SW 1271 (cell line): ENCODE measurements around the gene STBD1.
"Not testable (repeated sequence)": the region's sequence is repeated elsewhere in the genome, so short reads cannot be mapped to it uniquely, and the experiment has no call there.

Source experiments
- DNase-seq, 2 experiments: peaks; one replicate each; lab custom pipeline; 2025; lab: John Stamatoyannopoulos, UW

STBD1 gene

GRCh38 chr4:76283900-76284299, 22.6 kb upstream of the STBD1 start:
- DNase-seq: no peak

DNA sequence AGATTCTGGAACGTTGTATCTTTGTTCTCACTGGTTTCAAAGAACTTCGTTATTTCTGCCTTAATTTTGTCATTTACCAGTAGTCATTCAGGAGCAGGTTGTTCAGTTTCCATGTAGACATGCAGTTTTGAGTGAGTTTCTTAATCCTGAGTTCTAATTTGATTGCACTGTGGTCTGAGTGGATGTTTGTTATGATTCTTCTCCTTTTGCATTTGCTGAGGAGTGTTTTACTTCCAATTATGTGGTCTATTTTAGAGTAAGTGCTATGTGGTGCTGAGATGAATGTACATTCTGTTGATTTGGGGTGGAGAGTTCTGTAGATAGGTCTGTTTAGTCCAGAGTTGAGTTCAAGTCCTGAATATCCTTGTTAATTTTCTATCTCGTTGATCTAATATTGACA, 18.7 kb upstream of the STBD1 start:
- not testable (repeated sequence) for DNase-seq

DNA sequence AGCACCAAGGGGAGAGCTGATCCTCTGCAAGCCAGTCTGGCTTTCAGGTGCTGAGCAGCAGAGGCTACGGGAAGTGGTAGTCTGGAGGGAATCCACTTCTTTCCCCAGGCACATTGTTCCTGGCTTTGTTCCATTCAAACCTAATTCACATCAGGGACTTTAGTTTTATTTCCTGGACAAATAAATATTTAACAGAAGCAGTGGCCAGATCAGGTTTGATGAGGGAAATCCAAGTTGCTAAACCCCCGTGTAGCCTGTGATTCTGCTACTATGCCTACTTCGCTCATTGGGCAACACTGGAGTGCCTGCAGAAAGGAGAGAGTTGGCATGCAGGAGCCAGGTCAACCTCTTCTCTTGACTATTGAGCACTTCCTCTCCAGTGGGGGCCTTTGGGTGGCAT, 13.8 kb upstream of the STBD1 start:
- no peak for DNase-seq

DNA sequence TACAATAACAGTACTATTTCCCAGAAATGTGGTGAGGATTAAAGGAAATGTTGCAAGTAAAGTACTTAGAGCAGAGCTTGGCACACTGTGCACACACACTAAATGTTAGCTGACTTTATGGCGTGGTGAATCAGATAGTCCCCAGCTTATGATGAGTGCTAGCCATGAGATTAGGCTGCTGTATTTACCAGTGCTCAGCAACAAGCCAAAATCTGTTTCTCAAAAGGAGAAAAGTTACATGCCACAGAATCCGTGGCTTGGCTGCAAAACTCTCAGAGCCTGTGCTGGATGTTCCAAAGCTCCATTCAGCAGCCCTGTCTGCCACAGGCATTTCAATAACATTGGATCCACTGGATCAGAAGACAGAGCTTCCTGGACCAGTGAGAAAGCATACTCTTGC, 12.8 kb upstream of the STBD1 start:
- DNase-seq: no peak

DNA sequence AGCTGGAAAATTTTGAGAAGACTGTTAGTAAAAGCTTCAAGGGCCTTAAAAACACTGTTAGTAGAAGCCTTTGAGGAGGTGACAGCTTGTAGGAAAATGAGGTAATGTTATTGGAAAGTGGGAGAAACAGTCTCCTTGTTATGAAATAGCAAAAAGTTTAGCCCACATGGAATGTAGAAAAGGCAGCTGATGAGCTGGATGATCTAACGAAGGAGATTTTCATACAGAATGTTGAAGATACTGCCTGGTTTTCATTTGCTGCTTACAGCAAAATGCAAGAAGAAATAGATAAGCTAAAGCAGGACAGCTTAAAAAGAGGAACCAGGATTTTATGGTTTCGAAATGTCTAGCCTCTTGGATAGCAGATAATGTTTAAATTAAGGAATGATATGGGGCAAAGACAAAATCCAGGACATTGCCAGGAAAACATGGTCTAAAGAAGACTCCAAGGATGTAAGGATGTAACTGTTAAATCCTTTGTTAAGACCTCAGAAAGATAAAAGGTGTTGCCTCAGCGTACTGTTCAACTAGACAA, 10.2 kb upstream of the STBD1 start:
- DNase-seq: no peak

DNA sequence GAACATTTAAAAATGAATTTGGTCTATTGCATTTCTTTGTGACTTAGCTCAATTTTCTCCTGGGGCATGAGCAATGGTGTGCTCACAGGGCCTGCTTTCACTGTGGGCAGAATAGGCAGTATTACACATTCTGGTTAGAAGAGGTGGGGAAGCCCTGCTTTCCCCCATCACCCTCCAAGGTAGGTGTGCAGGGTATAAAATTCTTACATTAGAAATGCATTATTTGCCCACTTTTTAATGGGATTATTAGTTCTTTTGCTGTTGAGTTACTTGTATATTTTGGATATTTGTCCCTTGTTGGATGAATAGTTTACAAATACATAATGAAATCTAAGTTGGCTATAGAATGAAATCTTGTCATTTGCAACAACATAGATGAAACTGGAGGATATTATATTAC, 8.3 kb upstream of the STBD1 start:
- no peak for DNase-seq

- DNase-seq: no peak
These were observed 6.5 kb upstream of the STBD1 start for GRCh38 chr4:76300012-76300411.

- DNase-seq: peak in 1 of 2 experiments; percentile 16
These were observed 5.3 kb upstream of the STBD1 start for GRCh38 chr4:76301068-76301774.

- DNase-seq: no peak
These were observed 4.8 kb upstream of the STBD1 start for GRCh38 chr4:76301775-76302162.

DNA sequence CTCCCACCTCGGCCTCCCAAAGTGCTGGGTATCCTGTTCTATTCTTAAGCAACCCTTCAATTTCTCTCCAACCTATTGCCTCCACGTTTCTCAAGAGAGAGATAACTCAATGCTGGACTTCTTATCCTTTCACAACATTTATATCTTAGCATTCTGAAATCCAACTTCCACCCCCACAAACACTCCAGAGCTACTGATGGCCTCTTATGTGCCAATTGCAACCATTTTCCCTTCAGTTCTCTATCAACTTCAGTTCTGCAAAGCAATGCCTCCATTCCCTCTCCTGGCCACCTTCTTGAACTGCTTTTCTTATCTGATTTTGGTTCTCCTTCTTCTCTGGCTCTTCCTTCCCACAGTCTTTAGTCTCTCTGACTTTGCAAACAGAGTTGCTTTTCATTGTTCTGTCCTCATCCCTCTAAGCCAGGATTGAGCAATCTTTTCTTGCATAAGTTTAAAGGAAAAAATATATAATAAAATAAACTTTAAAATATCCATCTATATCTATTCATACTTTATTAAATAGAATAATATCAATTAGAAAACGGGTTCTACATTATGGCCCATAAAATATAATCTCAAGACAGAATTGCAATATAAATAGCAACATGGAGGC, 3.6 kb upstream of the STBD1 start:
- DNase-seq: peak in 1 of 2 experiments; percentile 1

DNA sequence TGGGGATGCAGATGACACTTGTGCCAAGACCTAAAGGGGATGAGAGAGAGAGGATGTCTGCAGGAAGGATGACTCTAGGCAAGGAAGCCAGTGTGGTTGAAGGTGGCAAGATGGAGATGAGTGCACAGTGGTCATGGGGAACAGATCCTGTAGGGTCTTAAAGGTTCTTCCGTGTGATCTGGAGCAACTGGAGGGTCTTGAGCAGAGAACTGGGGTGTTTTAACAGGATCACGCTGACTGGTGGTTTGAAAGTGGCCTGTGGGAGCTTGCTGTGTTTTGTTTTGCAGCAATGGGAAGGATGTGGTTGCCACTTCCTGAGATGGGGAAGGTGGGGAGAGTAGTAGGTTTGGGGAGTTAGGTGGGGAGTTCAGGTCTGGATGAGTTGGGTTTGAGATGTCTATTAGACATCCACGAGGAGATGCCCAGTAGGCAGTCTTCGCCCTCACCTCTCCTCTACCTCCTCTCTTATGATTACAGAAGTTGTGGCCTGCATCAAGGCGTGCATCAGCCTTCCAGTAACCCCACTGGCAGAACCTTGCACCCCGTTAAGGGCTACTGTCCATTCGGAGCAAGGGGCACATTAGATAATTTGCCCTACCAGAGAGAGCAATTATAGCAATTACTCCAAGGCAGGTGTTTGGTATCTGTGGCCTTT, 1.4 kb upstream of the STBD1 start:
- DNase-seq: no peak

DNA sequence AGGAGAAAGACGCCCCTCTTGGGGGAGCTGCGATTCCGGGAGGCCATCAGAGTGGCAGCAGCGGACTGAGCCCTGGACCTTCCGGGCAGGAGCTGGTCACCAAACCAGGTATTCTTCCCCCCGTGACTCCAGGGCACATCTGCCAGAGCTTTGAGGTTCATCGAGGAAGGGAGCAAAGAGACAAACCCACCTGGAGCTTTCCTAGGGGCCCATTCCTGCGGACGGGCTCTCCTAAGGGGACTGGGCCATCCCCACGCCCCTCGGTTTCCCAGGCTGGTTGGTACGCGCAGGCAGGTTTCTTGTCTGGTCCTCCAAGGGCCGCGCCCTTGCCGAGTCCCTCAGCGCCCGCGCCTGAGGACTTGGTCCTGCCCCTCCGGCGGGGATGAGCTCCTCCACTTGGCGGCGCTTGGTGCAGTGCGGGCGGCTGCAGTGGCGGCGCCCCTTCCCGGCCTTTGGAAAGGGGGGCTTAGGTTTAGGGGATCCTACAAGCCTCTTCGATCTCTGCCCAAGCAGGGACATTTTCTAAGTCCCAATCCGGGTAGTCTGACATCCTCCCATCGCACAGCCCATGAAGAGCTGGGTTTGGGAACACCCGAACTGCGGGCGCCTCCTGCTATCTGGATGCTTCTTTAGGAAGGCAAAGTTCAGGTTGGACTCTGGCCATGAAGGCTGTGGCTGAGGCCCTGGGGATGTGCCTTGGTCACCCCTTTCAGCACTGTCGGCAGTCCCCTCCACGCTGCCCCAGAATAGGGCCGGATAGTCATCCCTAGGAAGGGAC, 538 bp downstream of the STBD1 start:
- DNase-seq: peak in 1 of 2 experiments; percentile 23

GRCh38 chr4:76307660-76308014, 1.1 kb downstream of the STBD1 start:
- DNase-seq: no peak

- DNase-seq: no peak
These were observed 2.0 kb downstream of the STBD1 start for GRCh38 chr4:76308548-76308947.

GRCh38 chr4:76309939-76310550, 3.5 kb downstream of the STBD1 start:
- no peak for DNase-seq

DNA sequence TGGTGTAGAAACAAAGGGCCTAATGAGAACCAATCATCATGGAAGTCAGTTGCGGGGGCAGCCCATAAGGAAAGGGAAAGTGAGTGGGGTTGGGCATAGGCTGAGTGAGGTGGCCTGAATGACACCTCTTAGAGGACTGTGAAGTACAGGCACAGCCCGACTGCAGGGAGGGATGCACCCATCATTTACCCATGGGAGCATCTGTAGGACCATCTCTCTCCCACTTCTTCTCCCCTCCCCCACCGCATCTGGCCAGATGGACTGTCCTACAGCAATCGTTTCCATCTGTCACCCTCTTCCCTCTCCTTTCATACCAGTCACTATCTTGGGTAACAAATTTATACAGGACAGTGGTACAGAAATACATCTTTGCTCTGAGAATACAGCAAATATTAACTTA, 4.2 kb downstream of the STBD1 start:
- no peak for DNase-seq

GRCh38 chr4:76311896-76312331, 5.4 kb downstream of the STBD1 start:
- no peak for DNase-seq

GRCh38 chr4:76312457-76312856, 5.9 kb downstream of the STBD1 start:
- DNase-seq: no peak

DNA sequence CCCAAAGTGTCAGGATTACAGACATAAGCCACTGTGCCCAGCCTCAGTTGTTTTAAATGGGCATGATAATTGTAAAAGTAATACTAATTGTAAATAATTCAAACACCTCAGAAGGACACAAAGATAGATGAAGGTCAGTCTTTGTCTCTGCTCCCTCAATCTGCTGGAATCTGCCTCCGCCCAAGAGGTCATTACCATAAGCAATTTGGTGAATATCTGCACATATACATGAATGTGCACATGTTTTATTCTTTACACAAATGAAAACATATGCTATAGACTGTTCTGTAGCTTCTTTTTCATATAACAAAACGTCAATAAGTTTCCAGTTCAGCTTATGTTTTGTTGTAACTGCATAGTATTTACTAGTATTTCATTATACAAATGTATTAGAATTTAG, 7.0 kb downstream of the STBD1 start:
- no peak for DNase-seq

GRCh38 chr4:76315267-76315918, 8.9 kb downstream of the STBD1 start:
- no peak for DNase-seq

- DNase-seq: no peak
These were observed 9.6 kb downstream of the STBD1 start for GRCh38 chr4:76316131-76316530.
